HG03025 (cell line): ENCODE data around the gene MAU2.
A peak's percentile ranks its signal among the peaks of the same experiment; 100 is the strongest.

Experiments
- ATAC-seq: cut with Tn5 transposase; IDR thresholded peaks from one replicate; pipeline ENCODE4 v1.9.1; 2021; ENCODE audit warnings: mild to moderate bottlenecking, moderate library complexity; ENCODE audit not compliant: unreplicated experiment, low FRiP score

Gene MAU2

GRCh38 chr19:19305696-19306095 is 14.9 kb upstream of the MAU2 start:
- no peak for ATAC-seq

GRCh38 chr19:19306191-19306590 is 14.4 kb upstream of the MAU2 start:
- no peak for ATAC-seq

GRCh38 chr19:19308373-19308772 is 12.3 kb upstream of the MAU2 start:
- no peak for ATAC-seq

- ATAC-seq: no peak
Measured at GRCh38 chr19:19315444-19315843, 5.2 kb upstream of the MAU2 start.

- ATAC-seq: no peak
Measured at GRCh38 chr19:19316082-19316481, 4.5 kb upstream of the MAU2 start.

GRCh38 chr19:19319732-19320360 is 783 bp upstream of the MAU2 start:
- no peak for ATAC-seq

- peak; percentile 10 for ATAC-seq
Measured at GRCh38 chr19:19321141-19321577, 530 bp downstream of the MAU2 start.

GRCh38 chr19:19324059-19324770 is 3.6 kb downstream of the MAU2 start:
- no peak for ATAC-seq

GRCh38 chr19:19327672-19328071 is 7.0 kb downstream of the MAU2 start:
- no peak for ATAC-seq

GRCh38 chr19:19329126-19329525 is 8.5 kb downstream of the MAU2 start:
- no peak for ATAC-seq

- ATAC-seq: no peak
Measured at GRCh38 chr19:19334063-19334988, 13.7 kb downstream of the MAU2 start.

- ATAC-seq: no peak
Measured at GRCh38 chr19:19334989-19335344, 14.3 kb downstream of the MAU2 start.

GRCh38 chr19:19335408-19336158 is 15.0 kb downstream of the MAU2 start:
- ATAC-seq: no peak

GRCh38 chr19:19336597-19336996 is 16.0 kb downstream of the MAU2 start:
- no peak for ATAC-seq

GRCh38 chr19:19337120-19337519 is 16.5 kb downstream of the MAU2 start:
- ATAC-seq: no peak

- ATAC-seq: no peak
Measured at GRCh38 chr19:19338082-19338481, 17.5 kb downstream of the MAU2 start.

- ATAC-seq: no peak
Measured at GRCh38 chr19:19341026-19341425, 20.4 kb downstream of the MAU2 start.

- no peak for ATAC-seq
Measured at GRCh38 chr19:19342086-19343015, 21.7 kb downstream of the MAU2 start.

- ATAC-seq: no peak
Measured at GRCh38 chr19:19343016-19343362, 22.4 kb downstream of the MAU2 start.

- ATAC-seq: no peak
Measured at GRCh38 chr19:19343762-19344161, 23.1 kb downstream of the MAU2 start.
